Upper lobe of right lung (tissue), 1 donor: ENCODE measurements around the gene CCDC183. TPM values are rescaled to one million over a fixed set of nuclear protein-coding genes. Genes with fewer than 3 reads are reported as not detected.
A peak's percentile ranks its signal among the peaks of the same experiment; 100 is the strongest.

Source experiments
- ATAC-seq: fragments of 200-7000 bp; cut with Tn5 transposase; one replicate; pipeline ENCODE4 v1.9.1; 2020; ENCODE audit warnings: mild to moderate bottlenecking, moderate library complexity
- DNase-seq: peaks from one replicate; pipeline ENCODE4 v3.0.0-alpha.2; 2020
- H3K27ac ChIP-seq: fragments of 200-600 bp; one replicate; pipeline ENCODE4 v1.8.0; 2022
- H3K27me3 ChIP-seq: fragments of 200-600 bp; one replicate; pipeline ENCODE4 v1.8.0; 2022; ENCODE audit warnings: mild to moderate bottlenecking
- H3K36me3 ChIP-seq: fragments of 200-600 bp; one replicate; pipeline ENCODE4 v1.8.0; 2022
- H3K4me1 ChIP-seq: fragments of 200-600 bp; one replicate; pipeline ENCODE4 v1.8.0; 2022
- H3K4me3 ChIP-seq: fragments of 200-600 bp; one replicate; pipeline ENCODE4 v1.8.0; 2022; ENCODE audit warnings: mild to moderate bottlenecking
- H3K9me3 ChIP-seq: fragments of 200-600 bp; one replicate; pipeline ENCODE4 v1.8.0; 2022
- intact Hi-C: fragments of 100-400 bp; cut with DNase I; formaldehyde crosslinking; loops from one replicate; pipeline ENCODE4 v1.11.0; 2022
- total RNA-seq: library from RNA; stranded (reverse); fragmentation: NEBNext Ultra II Directional; extraction: Animal tissue kit (Norgen Biotek cat#: 25700); gene quantifications from one replicate; pipeline ENCODE4 v1.2.1, GENCODE V29; 2021
- TF ChIP-seq, protein P1 (sequence below): fragments of 200-600 bp; IDR thresholded peaks from one replicate; pipeline ENCODE4 v1.8.0; 2022; ENCODE audit warnings: antibody characterized with exemption
- donor health status: DM: no; HTN: yes; CAD: no; lungs with severe emphysema.

The CCDC183 gene
- total RNA-seq, 1 donor from 2014 or later, result 4.0 TPM

- H3K4me3 ChIP-seq, result peak overlapping the region; percentile 89
Observed at GRCh38 chr9:136847088-136847825, 51.1 kb downstream of the CCDC183 start.

DNA sequence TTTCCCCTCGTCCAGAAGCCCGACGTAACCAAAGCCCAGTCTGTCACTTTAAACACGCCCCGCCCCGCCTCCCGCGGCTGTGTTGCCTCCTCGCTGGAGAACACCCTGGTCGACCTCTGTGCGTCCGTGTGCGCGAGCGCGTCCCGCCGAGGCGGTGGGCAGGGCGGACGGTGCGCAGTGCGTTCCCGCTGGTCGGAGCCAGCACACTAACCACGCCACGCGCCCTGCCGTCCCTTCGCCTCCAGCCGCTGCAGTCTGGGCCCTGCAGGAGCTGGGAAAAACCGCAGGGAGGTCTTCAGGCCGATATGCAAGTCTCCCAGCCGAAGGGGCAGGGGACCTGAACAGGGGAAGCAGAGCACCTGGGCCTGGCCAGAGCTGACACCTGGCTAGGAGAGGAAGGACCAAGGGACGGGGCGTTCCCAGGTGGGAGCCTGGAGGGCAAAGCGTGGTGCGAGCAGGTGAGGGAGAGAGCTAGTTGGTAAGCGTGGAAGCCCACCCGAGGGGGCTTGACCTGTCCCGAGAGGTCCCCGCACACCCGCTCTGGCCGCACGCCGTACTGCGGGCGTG lies 51.8 kb downstream of the CCDC183 start:
- Histone ChIP-seq H3K27ac (peak overlapping the region; percentile 87), H3K36me3 (no peaks in the 10 kb centered on the region), H3K9me3 (no peaks in the 10 kb centered on the region), H3K4me3 (peak overlapping the region; percentile 89), H3K4me1 (peaks cover 31% of the 10 kb centered on the region), H3K27me3 (peaks cover 36% of the 10 kb centered on the region)
- DNase-seq, result peak; percentile 95
- ATAC-seq, result peak; percentile 65
- intact Hi-C loops, result no loop called here
- TF ChIP-seq, protein P1, sequence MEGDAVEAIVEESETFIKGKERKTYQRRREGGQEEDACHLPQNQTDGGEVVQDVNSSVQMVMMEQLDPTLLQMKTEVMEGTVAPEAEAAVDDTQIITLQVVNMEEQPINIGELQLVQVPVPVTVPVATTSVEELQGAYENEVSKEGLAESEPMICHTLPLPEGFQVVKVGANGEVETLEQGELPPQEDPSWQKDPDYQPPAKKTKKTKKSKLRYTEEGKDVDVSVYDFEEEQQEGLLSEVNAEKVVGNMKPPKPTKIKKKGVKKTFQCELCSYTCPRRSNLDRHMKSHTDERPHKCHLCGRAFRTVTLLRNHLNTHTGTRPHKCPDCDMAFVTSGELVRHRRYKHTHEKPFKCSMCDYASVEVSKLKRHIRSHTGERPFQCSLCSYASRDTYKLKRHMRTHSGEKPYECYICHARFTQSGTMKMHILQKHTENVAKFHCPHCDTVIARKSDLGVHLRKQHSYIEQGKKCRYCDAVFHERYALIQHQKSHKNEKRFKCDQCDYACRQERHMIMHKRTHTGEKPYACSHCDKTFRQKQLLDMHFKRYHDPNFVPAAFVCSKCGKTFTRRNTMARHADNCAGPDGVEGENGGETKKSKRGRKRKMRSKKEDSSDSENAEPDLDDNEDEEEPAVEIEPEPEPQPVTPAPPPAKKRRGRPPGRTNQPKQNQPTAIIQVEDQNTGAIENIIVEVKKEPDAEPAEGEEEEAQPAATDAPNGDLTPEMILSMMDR, result no peak

More at GRCh38 chr9:136847088-136847825, 51.1 kb downstream of the CCDC183 start:
- Histone ChIP-seq H3K27me3 (peaks cover 36% of the 10 kb centered on the region), H3K4me1 (peaks cover 36% of the 10 kb centered on the region), H3K27ac (peak overlapping the region; percentile 87), H3K9me3 (no peaks in the 10 kb centered on the region), H3K36me3 (no peaks in the 10 kb centered on the region)
- intact Hi-C loops, result no loop called here
- TF ChIP-seq, protein P1, result no peak
- peak; percentile 38 for ATAC-seq
- peak; percentile 87 for DNase-seq

- Histone ChIP-seq H3K27me3 (peaks cover 30% of the 10 kb centered on the region), H3K27ac (peak overlapping the region; percentile 87), H3K4me1 (peaks cover 25% of the 10 kb centered on the region), H3K36me3 (no peaks in the 10 kb centered on the region), H3K4me3 (peak overlapping the region; percentile 89), H3K9me3 (no peaks in the 10 kb centered on the region)
- TF ChIP-seq, protein P1, result no peak
- intact Hi-C loops, result no loop called here
- ATAC-seq (peak; percentile 2), DNase-seq (peak; percentile 77)
Observed at GRCh38 chr9:136848393-136849037, 52.4 kb downstream of the CCDC183 start.

GRCh38 chr9:136849038-136849959 lies 53.2 kb downstream of the CCDC183 start, which contains the start of gene PHPT1:
TSS of gene PHPT1 (plus strand) at chr9:136849409. CDS start at chr9:136849431, 22 bp downstream.
- Histone ChIP-seq H3K4me1 (peaks cover 17% of the 10 kb centered on the region), H3K36me3 (no peaks in the 10 kb centered on the region), H3K27me3 (peaks cover 23% of the 10 kb centered on the region), H3K27ac (peak within 1 kb of the TSS; percentile 87), H3K9me3 (no peaks in the 10 kb centered on the region), H3K4me3 (peak within 1 kb of the TSS; percentile 89)
- TF ChIP-seq, protein P1, result no peak
- peak; percentile 90 for ATAC-seq
- DNase-seq, result peak; percentile 99
- intact Hi-C loops, result no loop called here
